ENCODE measurements around the gene NCKAP1. TPM values are rescaled to one million over a fixed set of nuclear protein-coding genes. Genes with fewer than 3 reads are reported as not detected.

Gene NCKAP1
- total RNA-seq, 1 experiment from 2014 or later = 76.2 TPM

- no peak overlapping the region for H3K4me3 ChIP-seq (ENCODE audit: low read length)
- no peak overlapping the region for H3K27ac ChIP-seq (ENCODE audit: low read length)
- no peak overlapping the region for H3K9ac ChIP-seq (ENCODE audit: low read length)
- no peaks in the 10 kb centered on the region for H3K27me3 ChIP-seq (ENCODE audit: low read length)
- H4K20me1 ChIP-seq (ENCODE audit: low read length) = peaks cover 43% of the 10 kb centered on the region
- BruUV-seq (replicated peaks) = no TSS peak
- intact Hi-C loops (cut with micrococcal nuclease) = loop anchor here (1.0 kb wide), 1 partner anchor 11 kb away; no protein-coding TSS in a partner anchor
- no peaks in the 10 kb centered on the region for H3F3A ChIP-seq (ENCODE audit: low read length, unreplicated experiment)
- DNase-seq = no peak
- ChIA-PET CTCF (no interaction called here), POLR2A (ENCODE audit: unreplicated experiment) (interaction anchor here (0.5 to 0.7 kb wide), 3 partner anchors 71 to 99 kb away, joined by 5 to 12 read pairs (median 9); no protein-coding TSS in a partner anchor)
- H3K79me2 ChIP-seq (ENCODE audit: low read length) = peaks cover 100% of the 10 kb centered on the region
- no peak overlapping the region for H3K4me2 ChIP-seq (ENCODE audit: low read length)
- no peak overlapping the region for H2AFZ ChIP-seq (ENCODE audit: low read length)
- H3K9me3 ChIP-seq (ENCODE audit: low read length) = no peaks in the 10 kb centered on the region
- ATAC-seq = no peak
- H3K9me2 ChIP-seq (replicated peaks; ENCODE audit: low read length) = no peaks in the 10 kb centered on the region
- no peaks in the 10 kb centered on the region for H3K4me1 ChIP-seq (ENCODE audit: insufficient read depth, low read length)
- peaks cover 25% of the 10 kb centered on the region for H3K36me3 ChIP-seq (ENCODE audit: low read depth, low read length)
- TF ChIP-seq EZH2phosphoT487 (IDR thresholded peaks at IDR 0.05; ENCODE audit: borderline replicate concordance, low read length) = no peak
- TF ChIP-seq EZH2 (IDR thresholded peaks at IDR 0.05; ENCODE audit: low read length, unreplicated experiment) = no peak
- TF ChIP-seq CTCF (conservative IDR thresholded peaks at IDR 0.05; ENCODE audit: low read depth, low read length) = no peak
Measured at GRCh38 chr2:183025993-183026392, 12.3 kb downstream of the NCKAP1 start.

- peaks cover 100% of the 10 kb centered on the region for H3K79me2 ChIP-seq (ENCODE audit: low read length)
- TF ChIP-seq CTCF (conservative IDR thresholded peaks at IDR 0.05; ENCODE audit: low read depth, low read length) (no peak), EZH2 (IDR thresholded peaks at IDR 0.05; ENCODE audit: low read length, unreplicated experiment) (no peak)
- H3K36me3 ChIP-seq (ENCODE audit: low read depth, low read length) = peaks cover 26% of the 10 kb centered on the region
- H3K9me2 ChIP-seq (replicated peaks; ENCODE audit: low read length) = no peaks in the 10 kb centered on the region
- POLR2A ChIA-PET (ENCODE audit: unreplicated experiment) = no interaction called here
- H2AFZ ChIP-seq (ENCODE audit: low read length) = no peak overlapping the region
- no peak overlapping the region for H3K4me2 ChIP-seq (ENCODE audit: low read length)
- no peaks in the 10 kb centered on the region for H3F3A ChIP-seq (ENCODE audit: low read length, unreplicated experiment)
- CTCF ChIA-PET = interaction anchor here (0.6 kb wide), 1 partner anchor 55 kb away, joined by 5 read pairs; no protein-coding TSS in a partner anchor
- no peak overlapping the region for H3K9ac ChIP-seq (ENCODE audit: low read length)
- no peaks in the 10 kb centered on the region for H3K27me3 ChIP-seq (ENCODE audit: low read length)
- intact Hi-C loops (cut with micrococcal nuclease) = no loop called here
- H3K9me3 ChIP-seq (ENCODE audit: low read length) = no peaks in the 10 kb centered on the region
- ATAC-seq (peak; percentile 36; the same call in 1 of the 2 replicates), DNase-seq (no peak)
- no peak overlapping the region for H3K27ac ChIP-seq (ENCODE audit: low read length)
- H3K4me3 ChIP-seq (ENCODE audit: low read length) = no peak overlapping the region
- peaks cover 43% of the 10 kb centered on the region for H4K20me1 ChIP-seq (ENCODE audit: low read length)
- BruUV-seq (replicated peaks) = no TSS peak
- H3K4me1 ChIP-seq (ENCODE audit: insufficient read depth, low read length) = no peaks in the 10 kb centered on the region
Measured at GRCh38 chr2:183024339-183025095, 13.7 kb downstream of the NCKAP1 start.

GRCh38 chr2:183022711-183023110 is 15.5 kb downstream of the NCKAP1 start:
- H3K9me3 ChIP-seq (ENCODE audit: low read length) = no peaks in the 10 kb centered on the region
- peaks cover 44% of the 10 kb centered on the region for H4K20me1 ChIP-seq (ENCODE audit: low read length)
- CTCF ChIA-PET = no interaction called here
- H3K27ac ChIP-seq (ENCODE audit: low read length) = no peak overlapping the region
- POLR2A ChIA-PET (ENCODE audit: unreplicated experiment) = no interaction called here
- H3K4me1 ChIP-seq (ENCODE audit: insufficient read depth, low read length) = no peaks in the 10 kb centered on the region
- no peaks in the 10 kb centered on the region for H3F3A ChIP-seq (ENCODE audit: low read length, unreplicated experiment)
- TF ChIP-seq EZH2 (IDR thresholded peaks at IDR 0.05; ENCODE audit: low read length, unreplicated experiment) (no peak), EZH2phosphoT487 (IDR thresholded peaks at IDR 0.05; ENCODE audit: borderline replicate concordance, low read length) (no peak), CTCF (conservative IDR thresholded peaks at IDR 0.05; ENCODE audit: low read depth, low read length) (no peak)
- ATAC-seq (no peak), DNase-seq (no peak)
- no peaks in the 10 kb centered on the region for H3K27me3 ChIP-seq (ENCODE audit: low read length)
- peaks cover 100% of the 10 kb centered on the region for H3K79me2 ChIP-seq (ENCODE audit: low read length)
- intact Hi-C loops (cut with micrococcal nuclease) = no loop called here
- H3K9ac ChIP-seq (ENCODE audit: low read length) = no peak overlapping the region
- BruUV-seq (replicated peaks) = no TSS peak
- no peak overlapping the region for H3K4me2 ChIP-seq (ENCODE audit: low read length)
- peaks cover 31% of the 10 kb centered on the region for H3K36me3 ChIP-seq (ENCODE audit: low read depth, low read length)
- H3K4me3 ChIP-seq (ENCODE audit: low read length) = no peak overlapping the region
- H2AFZ ChIP-seq (ENCODE audit: low read length) = no peak overlapping the region
- no peaks in the 10 kb centered on the region for H3K9me2 ChIP-seq (replicated peaks; ENCODE audit: low read length)
